ENCODE results near the gene SIX6.

Gene SIX6

GRCh38 chr14:60505448-60505847 lies 3.5 kb upstream of the SIX6 start:
- DNase-seq = no peak
- no peaks in the 10 kb centered on the region for H3K4me1 ChIP-seq (ENCODE audit: low read length)
- no peaks in the 10 kb centered on the region for H3K9me3 ChIP-seq (replicated peaks; ENCODE audit: insufficient read depth, low read length)
- H3F3A ChIP-seq (ENCODE audit: insufficient read depth, low read length) = no peaks in the 10 kb centered on the region
- H3K4me2 ChIP-seq (ENCODE audit: low read depth, low read length) = no peak overlapping the region
- no peaks in the 10 kb centered on the region for H4K20me1 ChIP-seq (ENCODE audit: insufficient read depth, low read length)
- no peak overlapping the region for H3K27ac ChIP-seq (ENCODE audit: low read length)
- H3K36me3 ChIP-seq (replicated peaks; ENCODE audit: insufficient read depth, low read length) = no peaks in the 10 kb centered on the region
- TF ChIP-seq EZH2phosphoT487 (IDR thresholded peaks at IDR 0.05; ENCODE audit: low read length) (no peak), CTCF (IDR thresholded peaks at IDR 0.05; ENCODE audit: low read length) (no peak)
- H3K27me3 ChIP-seq (replicated peaks; ENCODE audit: insufficient read depth, low read length) = no peaks in the 10 kb centered on the region
- H3K79me2 ChIP-seq (ENCODE audit: low read length) = no peaks in the 10 kb centered on the region
- H3K4me3 ChIP-seq (ENCODE audit: low read length) = no peak overlapping the region
- H2AFZ ChIP-seq (ENCODE audit: low read length) = no peak overlapping the region
- H3K9me2 ChIP-seq (replicated peaks; ENCODE audit: insufficient read depth, low read length) = no peaks in the 10 kb centered on the region
- H3K9ac ChIP-seq (ENCODE audit: low read length) = no peak overlapping the region

- H3K4me2 ChIP-seq (ENCODE audit: low read depth, low read length) = no peak overlapping the region
- H3F3A ChIP-seq (ENCODE audit: insufficient read depth, low read length) = no peaks in the 10 kb centered on the region
- no peaks in the 10 kb centered on the region for H4K20me1 ChIP-seq (ENCODE audit: insufficient read depth, low read length)
- no peak for DNase-seq
- no peak overlapping the region for H3K9ac ChIP-seq (ENCODE audit: low read length)
- no peaks in the 10 kb centered on the region for H3K4me1 ChIP-seq (ENCODE audit: low read length)
- no peaks in the 10 kb centered on the region for H3K9me2 ChIP-seq (replicated peaks; ENCODE audit: insufficient read depth, low read length)
- H2AFZ ChIP-seq (ENCODE audit: low read length) = no peak overlapping the region
- no peaks in the 10 kb centered on the region for H3K79me2 ChIP-seq (ENCODE audit: low read length)
- H3K9me3 ChIP-seq (replicated peaks; ENCODE audit: insufficient read depth, low read length) = no peaks in the 10 kb centered on the region
- no peaks in the 10 kb centered on the region for H3K27me3 ChIP-seq (replicated peaks; ENCODE audit: insufficient read depth, low read length)
- TF ChIP-seq EZH2phosphoT487 (IDR thresholded peaks at IDR 0.05; ENCODE audit: low read length) = no peak
- no peak for TF ChIP-seq CTCF (IDR thresholded peaks at IDR 0.05; ENCODE audit: low read length)
- no peak for TF ChIP-seq EZH2 (optimal IDR thresholded peaks at IDR 0.05; ENCODE audit: low read depth, low read length)
- no peaks in the 10 kb centered on the region for H3K36me3 ChIP-seq (replicated peaks; ENCODE audit: insufficient read depth, low read length)
- H3K4me3 ChIP-seq (ENCODE audit: low read length) = no peak overlapping the region
- no peak overlapping the region for H3K27ac ChIP-seq (ENCODE audit: low read length)
These were observed 2.9 kb upstream of the SIX6 start for GRCh38 chr14:60506010-60506409.

- DNase-seq = no peak
- Histone ChIP-seq H3K36me3 (replicated peaks; ENCODE audit: insufficient read depth, low read length) (no peaks in the 10 kb centered on the region), H3K9me2 (replicated peaks; ENCODE audit: insufficient read depth, low read length) (no peaks in the 10 kb centered on the region), H3K9ac (ENCODE audit: low read length) (no peak overlapping the region), H4K20me1 (ENCODE audit: insufficient read depth, low read length) (no peaks in the 10 kb centered on the region), H3K79me2 (ENCODE audit: low read length) (no peaks in the 10 kb centered on the region), H3K27me3 (replicated peaks; ENCODE audit: insufficient read depth, low read length) (no peaks in the 10 kb centered on the region), H2AFZ (ENCODE audit: low read length) (no peak overlapping the region), H3K4me2 (ENCODE audit: low read depth, low read length) (no peak overlapping the region), H3K4me3 (ENCODE audit: low read length) (no peak overlapping the region), H3K4me1 (ENCODE audit: low read length) (no peaks in the 10 kb centered on the region), H3K27ac (ENCODE audit: low read length) (no peak overlapping the region), H3K9me3 (replicated peaks; ENCODE audit: insufficient read depth, low read length) (no peaks in the 10 kb centered on the region), H3F3A (ENCODE audit: insufficient read depth, low read length) (no peaks in the 10 kb centered on the region)
- TF ChIP-seq EZH2 (optimal IDR thresholded peaks at IDR 0.05; ENCODE audit: low read depth, low read length) = no peak
- TF ChIP-seq CTCF (IDR thresholded peaks at IDR 0.05; ENCODE audit: low read length) = no peak
- TF ChIP-seq EZH2phosphoT487 (IDR thresholded peaks at IDR 0.05; ENCODE audit: low read length) = no peak
These were observed 2.4 kb upstream of the SIX6 start for GRCh38 chr14:60506462-60506984.

Measured in MM.1S (cell line).